Hindlimb muscle (tissue), 1 donor: ENCODE data around the gene TXNDC17. TPM values are rescaled to one million over a fixed set of nuclear protein-coding genes. Genes with fewer than 3 reads are reported as not detected.
"Not testable (repeated sequence)": the region's sequence is repeated elsewhere in the genome, so short reads cannot be mapped to it uniquely, and the experiment has no call there.

ENCODE experiments used
- DNase-seq: peaks from one replicate; pipeline ENCODE4 v3.0.0-alpha.2; 2013
- polyA plus RNA-seq: library from polyadenylated mRNA; unstranded; fragments of 120-200 nt; gene quantifications from one replicate; pipeline ENCODE4 v1.2.1, GENCODE V29; 2013; ENCODE audit not compliant: insufficient read length

TXNDC17 gene
- 39.6 TPM for polyA plus RNA-seq

- peak; percentile 92 for DNase-seq
Observed at GRCh38 chr17:6640536-6641246, at the start of gene TXNDC17, which contains the start of gene KIAA0753. TSS of gene TXNDC17 (plus strand) at chr17:6641060. CDS start at chr17:6641083, 23 bp downstream. TSS of gene KIAA0753 (minus strand) at chr17:6640711. CDS start at chr17:6635103, 5,608 bp downstream.

GRCh38 chr17:6591599-6592158, 49.2 kb upstream of the TXNDC17 start:
- DNase-seq = no peak

- no peak for DNase-seq
Observed at GRCh38 chr17:6592173-6592572, 48.7 kb upstream of the TXNDC17 start.

GRCh38 chr17:6593371-6593770, 47.5 kb upstream of the TXNDC17 start:
- DNase-seq = not testable (repeated sequence)

GRCh38 chr17:6596081-6596480, 44.8 kb upstream of the TXNDC17 start:
- DNase-seq = no peak

GRCh38 chr17:6596511-6596910, 44.3 kb upstream of the TXNDC17 start:
- DNase-seq = no peak

GRCh38 chr17:6596941-6597340, 43.9 kb upstream of the TXNDC17 start:
- no peak for DNase-seq

- DNase-seq = no peak
Observed at GRCh38 chr17:6597727-6598126, 43.1 kb upstream of the TXNDC17 start.

GRCh38 chr17:6599364-6599763, 41.5 kb upstream of the TXNDC17 start:
- DNase-seq = no peak

GRCh38 chr17:6602141-6602540, 38.7 kb upstream of the TXNDC17 start:
- DNase-seq = no peak

GRCh38 chr17:6603744-6604325, 37.0 kb upstream of the TXNDC17 start:
- peak; percentile 52 for DNase-seq

- DNase-seq = no peak
Observed at GRCh38 chr17:6605142-6605541, 35.7 kb upstream of the TXNDC17 start.

GRCh38 chr17:6608321-6608720, 32.5 kb upstream of the TXNDC17 start:
- no peak for DNase-seq

- DNase-seq = no peak
Observed at GRCh38 chr17:6610011-6610410, 30.8 kb upstream of the TXNDC17 start.

GRCh38 chr17:6611231-6611630, 29.6 kb upstream of the TXNDC17 start:
- no peak for DNase-seq

- no peak for DNase-seq
Observed at GRCh38 chr17:6623941-6624340, 16.9 kb upstream of the TXNDC17 start.

- no peak for DNase-seq
Observed at GRCh38 chr17:6626616-6627015, 14.2 kb upstream of the TXNDC17 start.

GRCh38 chr17:6627019-6627418, 13.8 kb upstream of the TXNDC17 start:
- DNase-seq = no peak

- no peak for DNase-seq
Observed at GRCh38 chr17:6630390-6630789, 10.5 kb upstream of the TXNDC17 start.

- no peak for DNase-seq
Observed at GRCh38 chr17:6632530-6632929, 8.3 kb upstream of the TXNDC17 start.

- no peak for DNase-seq
Observed at GRCh38 chr17:6633263-6633662, 7.6 kb upstream of the TXNDC17 start.

GRCh38 chr17:6636105-6636504, 4.8 kb upstream of the TXNDC17 start:
- no peak for DNase-seq

- no peak for DNase-seq
Observed at GRCh38 chr17:6636616-6637457, 4.0 kb upstream of the TXNDC17 start.
